GM15510 (cell line): ENCODE measurements around the gene PRR15.

Experiments
- POLR2A ChIP-seq: IDR thresholded peaks from 3 replicates; pipeline ENCODE4 v1.6.1; 2011; ENCODE audit warnings: borderline replicate concordance; ENCODE audit not compliant: insufficient read length; ENCODE audit errors: extremely low read depth

PRR15 gene

DNA sequence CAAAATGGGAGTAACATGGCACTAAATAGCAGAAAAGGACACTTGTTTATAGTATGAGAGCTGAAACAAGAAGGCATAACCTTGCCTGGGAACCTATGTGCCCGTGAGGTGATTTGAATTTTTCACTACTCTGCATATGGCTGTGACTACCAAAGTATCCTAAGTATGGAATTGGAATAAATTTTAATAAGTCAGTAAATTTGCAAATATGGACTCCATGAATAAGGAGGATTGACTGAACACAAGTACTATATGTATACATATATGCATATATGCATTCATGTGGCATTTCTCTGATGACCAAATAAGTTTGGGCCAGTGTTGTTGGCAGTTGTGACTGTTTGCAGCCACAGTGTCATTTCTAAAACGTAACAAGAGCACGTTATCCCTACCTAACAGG, 34.5 kb downstream of the PRR15 start:
- no peak for TF ChIP-seq POLR2A

DNA sequence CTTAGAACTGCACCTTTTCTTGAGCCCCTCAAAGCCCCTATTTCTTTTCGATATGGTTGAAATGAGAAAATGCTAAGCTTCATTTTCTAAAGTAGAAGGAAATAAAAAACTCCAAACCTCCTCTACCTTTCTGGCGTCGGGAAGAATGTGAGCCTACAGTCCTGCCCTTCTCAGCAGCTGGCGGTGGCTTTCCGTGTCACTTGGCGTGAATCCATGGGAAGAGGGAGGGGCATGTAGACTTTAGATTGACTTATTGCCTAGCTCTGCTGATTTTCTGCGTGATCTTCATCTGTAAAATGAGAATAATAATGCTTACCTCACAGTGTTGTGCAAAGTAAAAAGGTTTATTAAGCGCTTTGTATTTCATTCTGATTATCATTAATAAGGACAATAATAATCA, 35.0 kb downstream of the PRR15 start:
- TF ChIP-seq POLR2A: no peak

DNA sequence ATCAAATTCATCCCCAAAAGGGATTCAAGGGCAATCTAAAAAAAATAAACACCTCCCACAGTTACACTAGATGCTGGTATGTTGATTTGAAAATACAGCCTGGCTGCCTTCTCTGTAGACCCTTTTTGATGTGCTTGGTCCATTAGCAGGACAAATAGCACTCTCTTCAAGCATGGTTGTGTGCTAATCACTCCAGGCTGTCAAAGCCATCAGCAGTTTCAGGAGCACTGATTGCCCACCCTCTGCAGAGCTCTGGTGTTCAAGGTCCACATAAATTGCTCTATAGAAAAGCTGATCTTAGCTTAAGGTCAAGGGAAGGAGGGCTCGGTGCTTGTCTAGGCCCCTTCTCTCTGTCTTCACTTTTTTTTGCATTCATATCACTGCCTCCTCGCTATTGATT, 35.4 kb downstream of the PRR15 start:
- TF ChIP-seq POLR2A: no peak

DNA sequence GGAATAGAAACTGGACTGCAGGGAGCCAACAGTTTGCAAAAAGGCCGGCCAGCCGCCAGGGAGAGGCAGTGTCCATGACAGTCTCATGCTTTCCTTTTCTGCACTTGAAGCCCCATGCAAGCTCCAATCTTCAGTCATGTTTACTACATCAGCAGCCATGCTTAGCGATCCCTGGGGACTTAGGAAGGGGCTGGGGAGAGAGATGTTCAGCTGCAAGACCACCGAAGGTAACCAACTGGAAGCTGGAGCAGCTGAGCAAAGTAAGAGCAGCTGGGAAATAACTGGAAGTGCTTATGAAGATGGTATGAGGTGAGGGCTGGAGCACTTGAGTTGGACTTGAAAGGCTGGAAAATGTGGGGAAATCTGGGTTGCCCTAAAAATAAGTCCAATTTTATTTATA, 37.0 kb downstream of the PRR15 start:
- TF ChIP-seq POLR2A: no peak

DNA sequence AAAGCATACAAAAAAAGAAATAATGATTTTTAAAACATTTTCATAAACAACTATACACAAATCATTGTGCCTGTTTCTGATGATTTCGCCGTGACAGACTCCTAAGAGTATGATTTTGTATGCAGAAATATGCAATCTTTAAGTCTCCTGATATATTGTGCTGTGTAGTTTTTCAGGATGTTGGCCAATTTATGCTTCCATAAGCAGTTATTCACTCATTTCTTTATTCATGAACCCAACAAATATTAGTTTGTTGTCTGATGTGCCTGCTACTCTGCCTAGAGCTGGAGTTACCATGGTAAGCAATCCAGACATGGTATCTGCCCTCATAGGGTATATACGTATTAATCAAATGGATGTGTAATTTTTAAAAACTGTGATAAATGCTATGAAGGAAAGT, 40.4 kb downstream of the PRR15 start:
- no peak for TF ChIP-seq POLR2A

DNA sequence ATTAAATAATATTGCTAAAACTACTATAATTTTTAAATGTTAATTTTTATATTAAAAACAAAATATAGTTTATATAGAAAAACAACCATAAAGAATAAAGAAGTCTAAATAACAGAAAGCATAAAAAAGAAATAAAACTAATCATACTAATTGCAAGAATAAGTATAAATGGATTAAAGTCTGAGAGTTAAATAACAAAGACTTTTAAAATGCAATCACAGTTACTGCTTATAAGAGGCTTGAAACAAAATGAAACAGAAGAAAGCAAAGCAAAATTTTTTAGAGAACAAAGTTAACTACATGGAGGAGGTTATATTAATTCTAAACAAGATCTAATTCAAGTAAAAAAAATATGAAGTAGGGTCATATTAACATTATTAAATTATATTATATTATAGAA, 41.1 kb downstream of the PRR15 start:
- TF ChIP-seq POLR2A: no peak

DNA sequence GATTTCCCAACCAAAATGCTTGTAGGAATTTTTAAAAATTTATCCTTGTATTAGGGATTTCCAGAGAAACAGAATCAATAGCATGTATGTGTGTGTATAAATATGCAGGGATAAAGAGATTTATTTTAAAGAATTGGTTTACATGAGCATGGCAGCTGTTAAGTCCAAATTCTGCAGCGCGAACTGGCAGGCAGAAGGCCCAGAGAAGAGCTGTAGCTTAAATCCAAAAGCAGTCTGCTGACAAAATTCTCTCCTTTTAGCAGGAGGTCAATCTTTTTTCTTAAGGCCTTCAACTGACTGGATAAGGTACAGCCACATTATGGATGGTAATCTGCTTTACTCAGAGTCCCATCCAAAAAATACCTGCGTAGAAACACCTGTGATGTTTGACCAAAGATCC, 42.0 kb downstream of the PRR15 start:
- no peak for TF ChIP-seq POLR2A

DNA sequence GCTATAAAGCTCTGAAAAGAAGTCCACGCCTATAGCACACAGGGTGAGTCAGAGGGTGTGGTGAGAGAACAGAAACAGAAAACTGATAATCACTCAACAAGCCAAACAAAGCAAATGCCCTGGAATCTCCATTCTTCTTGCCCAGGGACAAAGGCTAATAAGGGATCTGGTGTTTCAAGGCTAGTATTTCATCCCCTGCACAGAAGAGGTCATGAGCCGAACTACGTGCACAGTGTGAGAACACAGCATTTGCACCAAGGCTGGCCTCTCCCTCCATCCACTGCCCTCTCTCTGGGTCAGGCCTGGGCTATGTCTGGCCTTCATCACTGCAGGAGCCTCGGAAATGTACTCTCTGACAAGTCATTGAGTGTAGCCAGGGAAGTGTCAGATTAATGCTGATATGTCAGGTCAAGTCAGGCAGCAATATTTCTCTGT, 42.7 kb downstream of the PRR15 start:
- TF ChIP-seq POLR2A: no peak

DNA sequence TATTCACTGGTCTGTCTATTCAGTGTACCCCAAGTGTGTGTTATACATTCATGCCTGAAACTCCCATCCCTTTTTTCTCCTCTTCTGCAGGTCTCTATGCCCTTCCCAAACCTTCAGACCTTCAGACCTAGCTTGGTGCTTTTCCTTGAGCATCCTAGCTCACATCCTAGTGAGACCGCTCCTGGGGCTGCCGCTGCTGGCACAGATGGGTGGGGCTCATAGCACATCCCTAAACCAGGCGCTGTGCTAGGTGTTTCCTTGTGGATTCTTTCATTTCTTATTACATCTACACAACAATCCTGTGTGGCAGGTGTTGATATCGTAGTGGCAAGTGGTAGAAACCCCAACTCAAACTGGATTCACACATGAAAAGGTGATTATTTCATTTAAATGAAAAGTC, 43.2 kb downstream of the PRR15 start:
- TF ChIP-seq POLR2A: no peak

DNA sequence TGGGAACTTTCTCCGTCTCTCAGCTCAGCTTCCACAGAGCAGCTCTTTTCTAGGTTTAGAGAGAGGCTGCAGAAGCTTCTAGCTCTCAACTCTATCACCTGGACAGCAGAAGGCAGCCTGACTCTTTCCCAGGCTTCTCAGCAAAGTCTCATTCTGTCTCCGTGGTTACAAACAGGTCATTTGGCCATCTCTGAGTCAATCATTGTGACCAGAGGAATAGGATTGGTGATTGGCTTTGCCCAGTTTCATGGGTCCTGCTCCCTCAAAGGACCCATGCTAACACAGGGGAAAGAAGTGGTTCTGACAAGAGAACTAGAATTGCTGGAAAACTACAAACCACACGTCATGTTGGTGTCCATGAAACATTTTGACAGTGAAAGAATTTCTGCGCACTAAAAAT, 43.6 kb downstream of the PRR15 start:
- TF ChIP-seq POLR2A: no peak

DNA sequence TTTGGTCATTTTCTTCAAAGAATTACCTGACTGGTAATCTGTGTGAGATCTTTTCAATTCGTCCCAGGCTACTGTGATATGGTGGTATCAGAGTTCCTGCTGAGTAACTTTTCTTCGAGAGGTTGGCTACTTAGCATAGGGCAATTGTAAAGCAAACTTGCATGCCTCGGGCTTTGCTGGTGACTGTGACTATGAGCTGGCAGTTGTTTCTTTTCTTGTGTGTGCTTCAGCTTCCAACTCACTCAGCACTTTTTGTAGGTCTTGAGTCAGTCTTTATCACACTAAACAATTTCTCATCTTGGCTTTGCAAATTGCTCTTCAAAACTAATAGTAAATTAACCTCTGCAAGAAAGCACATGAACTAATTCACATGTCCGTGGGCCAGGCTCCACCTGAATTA, 44.3 kb downstream of the PRR15 start:
- no peak for TF ChIP-seq POLR2A

DNA sequence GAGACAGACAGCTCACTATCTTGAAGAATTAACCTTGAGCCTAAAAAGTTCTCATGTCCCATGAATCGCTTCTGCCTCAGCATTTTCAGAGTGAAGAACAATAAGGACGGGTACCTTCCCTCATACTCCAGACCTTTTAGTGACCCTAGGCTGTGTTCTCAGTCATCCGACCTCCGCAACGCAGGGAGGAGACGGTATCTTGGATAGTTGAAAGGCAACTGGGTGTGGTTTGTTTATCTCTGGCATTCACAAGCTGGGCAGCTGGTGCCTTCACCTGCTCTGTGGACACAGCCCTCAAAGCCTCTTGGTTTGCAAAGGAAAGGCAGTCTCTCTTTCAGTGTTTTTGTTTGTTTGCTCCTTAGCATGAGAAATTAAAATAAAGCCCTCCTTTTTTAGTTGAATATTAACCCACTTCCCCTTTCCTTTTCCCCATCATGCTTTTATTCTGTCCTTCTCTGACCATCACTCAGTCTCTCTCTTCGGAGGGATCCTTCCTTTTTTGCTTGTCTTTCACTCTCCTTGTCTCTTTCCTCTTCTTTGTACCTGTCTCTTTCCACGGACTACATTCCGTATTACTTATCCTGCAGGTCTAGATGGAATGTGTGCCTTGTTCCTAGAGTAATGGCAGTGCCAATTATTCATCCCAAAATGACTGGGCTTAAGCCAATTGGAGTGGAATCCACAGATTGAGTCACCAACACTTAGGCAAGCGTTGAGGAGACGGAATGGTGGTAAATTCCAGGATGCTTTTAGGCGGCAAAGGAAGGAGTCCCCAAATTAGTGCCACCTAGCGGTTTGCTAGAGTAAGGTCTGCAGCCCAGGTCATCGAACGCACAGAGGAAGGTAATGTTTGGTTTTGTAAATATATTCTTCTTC, 45.8 kb downstream of the PRR15 start:
- TF ChIP-seq POLR2A: no peak

DNA sequence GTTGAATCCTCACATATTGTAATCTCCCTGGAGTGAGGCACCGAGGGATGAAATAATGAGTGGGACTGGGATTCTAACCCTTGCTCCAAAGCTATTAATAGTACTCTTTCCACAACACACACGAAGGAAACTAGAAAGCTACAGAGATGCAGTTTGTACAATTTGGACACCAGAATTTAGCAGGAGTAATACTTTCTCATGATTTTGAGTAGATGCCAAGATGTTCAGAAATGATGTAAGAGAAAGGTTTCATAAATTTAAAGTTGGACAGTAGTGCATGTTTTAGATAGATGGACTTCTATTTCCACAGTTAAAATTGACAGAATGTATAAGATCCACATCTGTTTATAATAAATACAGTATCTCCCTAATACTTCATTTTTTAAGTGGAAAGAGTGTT, 46.5 kb downstream of the PRR15 start:
- no peak for TF ChIP-seq POLR2A

DNA sequence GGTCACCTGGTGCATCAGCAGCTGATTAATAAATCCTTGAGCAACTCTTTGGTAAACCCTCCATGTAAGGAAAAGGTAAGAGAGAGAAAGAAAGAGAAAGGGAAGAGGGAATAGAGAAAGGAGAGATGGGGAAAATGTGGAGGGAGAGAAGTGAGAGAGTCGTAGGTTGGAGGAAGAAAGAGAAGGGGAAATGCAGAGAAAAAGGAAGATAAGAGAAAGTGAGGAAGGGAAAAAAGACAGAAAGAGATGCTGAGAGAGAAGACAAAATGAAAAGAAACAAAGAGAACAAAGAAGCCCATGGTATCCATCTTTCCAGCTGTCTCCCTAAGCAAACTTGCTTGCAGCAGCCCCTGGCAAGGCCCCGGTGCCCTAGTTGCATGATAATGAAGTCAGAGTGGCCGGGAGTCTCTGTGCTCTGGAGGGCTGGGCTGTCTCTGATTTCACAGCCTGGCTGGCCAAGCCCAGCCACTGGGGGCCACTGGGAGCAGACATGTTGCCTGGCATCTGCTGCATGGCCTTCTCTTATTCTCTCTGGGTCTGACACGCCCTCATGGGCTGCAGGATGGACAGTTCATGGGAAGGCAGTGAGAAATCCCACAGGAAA, 48.4 kb downstream of the PRR15 start:
- TF ChIP-seq POLR2A: no peak

DNA sequence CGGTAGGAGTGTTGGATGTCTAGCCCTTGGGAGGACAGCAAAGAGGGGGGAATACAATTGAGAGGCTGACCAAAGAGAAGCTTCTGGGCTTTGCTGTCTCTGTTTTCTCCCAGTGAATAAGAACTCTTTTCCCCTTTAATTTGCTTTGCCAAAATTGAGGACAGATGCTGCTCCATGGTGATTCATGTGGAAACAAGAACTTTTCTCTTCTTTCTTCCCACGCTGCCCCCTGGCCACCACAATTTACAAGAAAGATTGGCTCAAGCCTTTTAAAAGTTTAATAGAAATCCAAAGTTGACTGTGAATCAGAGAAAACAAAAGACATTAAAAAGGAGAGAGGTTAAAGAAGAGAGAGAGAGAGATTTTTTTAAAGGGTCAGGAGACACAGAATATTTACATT, 49.0 kb downstream of the PRR15 start:
- TF ChIP-seq POLR2A: no peak

DNA sequence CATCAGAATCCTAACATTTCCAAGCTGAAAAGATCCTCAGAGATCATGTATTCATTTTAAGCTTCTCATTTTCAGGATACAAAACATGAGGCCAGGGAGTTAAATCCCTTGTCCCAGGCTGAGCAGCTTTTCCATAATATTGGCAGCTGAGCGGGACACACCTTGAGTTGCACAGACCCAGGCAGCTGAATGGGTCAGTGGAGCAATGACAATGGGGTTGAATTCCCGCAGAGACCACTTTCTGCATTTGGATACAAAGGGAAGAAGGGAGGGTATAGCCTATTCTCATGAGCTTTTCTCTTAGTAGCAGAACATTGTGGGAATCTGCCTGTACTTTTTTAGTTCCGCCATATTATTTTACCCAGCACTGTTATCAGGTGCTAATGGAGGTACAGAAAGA, 49.5 kb downstream of the PRR15 start:
- no peak for TF ChIP-seq POLR2A

DNA sequence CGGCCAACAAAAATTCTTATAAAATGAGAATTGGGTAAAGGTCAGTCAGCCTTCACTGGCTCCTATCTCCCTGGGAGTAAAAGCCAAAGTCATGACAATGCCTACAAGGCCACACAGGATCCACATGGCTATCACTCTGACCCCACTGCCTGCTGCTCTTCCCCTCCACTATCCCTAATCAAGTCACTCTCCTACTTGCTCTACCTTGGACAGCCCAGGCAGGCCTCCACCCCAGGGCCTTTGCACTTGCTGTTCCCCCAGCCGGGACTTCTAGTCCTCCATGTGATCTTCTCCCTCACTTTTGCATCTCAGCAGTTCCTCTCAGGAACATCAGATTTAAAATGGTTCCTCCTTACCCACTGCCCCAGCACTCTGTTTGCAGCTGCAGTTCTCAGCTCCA, 50.6 kb downstream of the PRR15 start:
- no peak for TF ChIP-seq POLR2A
